ENCODE results near the gene HNRNPUL2. TPM values are rescaled to one million over a fixed set of nuclear protein-coding genes. Genes with fewer than 3 reads are reported as not detected.

HNRNPUL2 gene
- polyA plus RNA-seq, 3 donors: 78.7 to 83.8 (median 81.4) TPM

GRCh38 chr11:62671608-62672389 lies 55.5 kb downstream of the HNRNPUL2 start, which contains the start of the genes LBHD1 and UQCC3:
TSS of gene LBHD1 (minus strand) at chr11:62672267. CDS start at chr11:62670031, 2,236 bp downstream.
TSS of gene UQCC3 (plus strand) at chr11:62671673. CDS start at chr11:62671746, 73 bp downstream.
- peak in 1 of 3 donors; percentile 68 for DNase-seq (ENCODE audit: low read depth in 3 of 3, low spot score in 2 of 3)

- DNase-seq (ENCODE audit: low read depth in 3 of 3, low spot score in 2 of 3): no peak
These were observed 56.0 kb downstream of the HNRNPUL2 start for GRCh38 chr11:62671236-62671607.

GRCh38 chr11:62669420-62670161 lies 57.7 kb downstream of the HNRNPUL2 start:
- DNase-seq (ENCODE audit: low read depth in 3 of 3, low spot score in 2 of 3): no peak

- no peak for DNase-seq (ENCODE audit: low read depth in 3 of 3, low spot score in 2 of 3)
These were observed 59.8 kb downstream of the HNRNPUL2 start for GRCh38 chr11:62667460-62667859.

DNA sequence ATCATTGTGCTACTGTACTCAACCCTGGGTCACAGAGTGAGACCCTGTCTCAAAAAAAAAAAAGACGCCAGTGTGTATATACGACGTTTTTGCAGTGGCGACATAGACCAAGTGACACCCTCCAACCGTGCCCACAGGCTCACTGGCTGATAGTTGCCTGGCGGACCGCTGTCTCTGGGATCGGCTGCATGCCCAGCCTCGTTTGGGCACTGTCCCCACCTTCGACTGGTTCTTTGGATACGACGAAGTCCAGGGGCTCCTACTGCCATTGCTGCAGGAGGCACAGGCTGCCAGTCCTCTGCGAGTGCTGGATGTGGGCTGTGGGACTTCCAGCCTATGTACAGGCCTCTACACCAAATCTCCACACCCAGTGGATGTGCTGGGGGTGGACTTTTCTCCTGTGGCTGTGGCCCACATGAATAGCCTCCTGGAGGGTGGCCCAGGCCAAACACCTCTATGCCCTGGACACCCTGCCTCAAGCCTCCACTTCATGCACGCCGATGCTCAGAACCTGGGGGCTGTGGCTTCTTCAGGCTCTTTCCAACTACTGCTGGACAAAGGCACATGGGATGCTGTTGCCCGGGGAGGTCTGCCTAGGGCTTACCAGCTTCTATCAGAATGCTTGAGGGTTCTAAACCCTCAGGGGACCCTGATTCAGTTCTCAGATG lies 60.9 kb downstream of the HNRNPUL2 start:
- no peak for DNase-seq (ENCODE audit: low read depth in 3 of 3, low spot score in 2 of 3)

DNA sequence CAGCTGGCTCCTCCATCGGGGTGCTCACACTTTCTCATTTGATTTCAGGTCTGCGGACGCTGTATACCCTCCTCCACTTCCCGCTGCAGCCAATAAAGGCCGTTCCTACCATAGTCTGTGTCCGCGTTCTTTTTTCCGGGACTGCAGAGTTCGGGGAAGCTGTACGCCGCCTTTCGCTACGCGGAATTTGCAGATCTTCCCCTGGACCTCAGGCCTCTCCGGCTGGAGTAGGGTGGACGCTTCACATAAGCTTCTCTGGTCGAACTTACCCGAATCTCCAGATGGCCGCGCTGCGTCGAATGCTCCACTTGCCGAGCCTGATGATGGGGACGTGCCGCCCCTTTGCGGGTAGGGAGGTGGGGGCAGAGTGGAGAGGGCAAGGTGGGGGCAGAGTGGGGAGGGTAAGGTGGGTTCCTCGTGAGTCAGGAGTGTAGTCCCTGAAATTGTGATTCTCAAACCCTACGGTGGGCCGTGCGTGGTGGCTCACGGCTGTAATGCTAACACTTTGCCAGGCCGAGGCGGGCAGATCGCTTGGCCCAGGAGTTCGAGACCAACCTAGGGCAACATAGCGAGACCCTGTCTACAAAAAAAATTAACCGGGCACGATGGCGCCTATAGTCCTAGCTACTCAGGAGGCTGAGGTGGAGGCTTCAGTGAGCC lies 61.5 kb downstream of the HNRNPUL2 start:
- peak in 1 of 3 donors; percentile 57 for DNase-seq (ENCODE audit: low read depth in 3 of 3, low spot score in 2 of 3)

DNA sequence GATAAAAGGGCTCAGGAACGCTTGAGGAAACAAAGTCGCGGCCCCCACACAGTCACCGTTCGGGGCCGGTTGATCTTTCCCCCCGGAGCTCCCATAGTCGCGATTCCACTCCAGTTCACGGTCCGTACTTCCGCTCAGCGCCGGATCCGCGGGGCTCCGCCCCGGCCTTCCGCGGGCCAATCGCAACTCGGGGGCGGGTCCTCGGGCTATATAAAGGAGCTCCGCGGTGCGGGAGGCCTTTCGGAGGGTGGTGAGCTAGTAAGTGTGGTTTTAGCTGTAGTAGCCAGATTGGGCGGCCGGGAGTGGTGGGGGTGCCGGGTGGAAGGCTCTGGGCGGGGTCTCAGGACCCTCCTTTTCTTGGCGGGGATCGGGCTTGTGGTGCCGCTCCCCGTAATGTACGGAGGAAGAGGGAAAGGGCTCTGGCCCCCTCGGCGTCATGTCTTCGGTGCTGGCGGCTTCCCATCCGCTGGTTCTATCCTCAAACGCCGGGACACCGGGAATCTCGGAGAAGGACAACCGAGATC lies 62.1 kb downstream of the HNRNPUL2 start, which contains the start of the genes C11orf98 and CSKMT:
C11orf98 (minus strand) TSS at position 136 of the 524 bp plus-strand sequence; CDS start at position 95, 41 bp downstream.
CSKMT (plus strand) TSS at position 238 of the 524 bp plus-strand sequence. CDS start 568 bp downstream, outside the sequence.
- peak; percentile 90 to 91 (median 91) for DNase-seq (ENCODE audit: low read depth in 3 of 3, low spot score in 2 of 3)

- DNase-seq (ENCODE audit: low read depth in 3 of 3, low spot score in 2 of 3): peak in 1 of 3 donors; percentile 68
These were observed 62.7 kb downstream of the HNRNPUL2 start for GRCh38 chr11:62664405-62665074.

Other genes with a start within 250 kb of the HNRNPUL2 start
- 100 to 1,000 TPM; 204 to 222 (median 220) TPM for gene AHNAK, start 180.7 kb downstream of the HNRNPUL2 start, polyA plus RNA-seq (ENCODE audit: insufficient read length in 3 of 3)
- 1,000 to 10,000 TPM; 2,168 to 2,372 (median 2,294) TPM for gene EEF1G, start 153.6 kb downstream of the HNRNPUL2 start, polyA plus RNA-seq (ENCODE audit: insufficient read length in 3 of 3)
- gene TUT1, start 135.9 kb downstream of the HNRNPUL2 start, polyA plus RNA-seq (ENCODE audit: insufficient read length in 3 of 3): 10 to 100 TPM; 17.9 to 21.5 (median 19.0) TPM
- 10 to 100 TPM; 90.2 to 96.7 (median 96.2) TPM for gene MTA2, start 125.6 kb downstream of the HNRNPUL2 start, polyA plus RNA-seq (ENCODE audit: insufficient read length in 3 of 3)
- gene EML3, start 114.7 kb downstream of the HNRNPUL2 start, polyA plus RNA-seq (ENCODE audit: insufficient read length in 3 of 3): 10 to 100 TPM; 24.4 to 32.6 (median 26.1) TPM
- 1 to 10 TPM; 2.7 to 3.6 (median 3.6) TPM for gene ROM1, start 114.2 kb downstream of the HNRNPUL2 start, polyA plus RNA-seq (ENCODE audit: insufficient read length in 3 of 3)
- 10 to 100 TPM; 23.1 to 27.0 (median 25.0) TPM for gene B3GAT3, start 105.5 kb downstream of the HNRNPUL2 start, polyA plus RNA-seq (ENCODE audit: insufficient read length in 3 of 3)
- 100 to 1,000 TPM; 390 to 407 (median 396) TPM for gene GANAB, start 80.8 kb downstream of the HNRNPUL2 start, polyA plus RNA-seq (ENCODE audit: insufficient read length in 3 of 3)
- 10 to 100 TPM; 19.0 to 21.3 (median 19.4) TPM for gene INTS5, start 74.2 kb downstream of the HNRNPUL2 start, polyA plus RNA-seq (ENCODE audit: insufficient read length in 3 of 3)
- 10 to 100 TPM; 47.0 to 57.9 (median 51.7) TPM for gene C11orf98, start 62.2 kb downstream of the HNRNPUL2 start, polyA plus RNA-seq (ENCODE audit: insufficient read length in 3 of 3)
- 1 to 10 TPM; 3.9 to 5.6 (median 4.3) TPM for gene CSKMT, start 62.1 kb downstream of the HNRNPUL2 start, polyA plus RNA-seq (ENCODE audit: insufficient read length in 3 of 3)
- gene UQCC3, start 55.8 kb downstream of the HNRNPUL2 start, polyA plus RNA-seq (ENCODE audit: insufficient read length in 3 of 3): 1 to 10 TPM; 6.6 to 8.4 (median 6.8) TPM
- 1 to 10 TPM; 5.4 to 8.2 (median 6.1) TPM for gene LBHD1, start 55.2 kb downstream of the HNRNPUL2 start, polyA plus RNA-seq (ENCODE audit: insufficient read length in 3 of 3)
- gene UBXN1, start 48.4 kb downstream of the HNRNPUL2 start, polyA plus RNA-seq (ENCODE audit: insufficient read length in 3 of 3): 100 to 1,000 TPM; 160 to 169 (median 161) TPM
- gene LRRN4CL, start 37.9 kb downstream of the HNRNPUL2 start, polyA plus RNA-seq (ENCODE audit: insufficient read length in 3 of 3): under 1 TPM; 0.78 to 0.95 (median 0.85) TPM
- 10 to 100 TPM; 65.2 to 74.4 (median 71.1) TPM for gene BSCL2, start 20.0 kb downstream of the HNRNPUL2 start, polyA plus RNA-seq (ENCODE audit: insufficient read length in 3 of 3)
- 1 to 10 TPM; 1.5 to 1.9 (median 1.7) TPM for gene GNG3, start 19.8 kb downstream of the HNRNPUL2 start, polyA plus RNA-seq (ENCODE audit: insufficient read length in 3 of 3)
- gene TTC9C, start 1.0 kb upstream of the HNRNPUL2 start, polyA plus RNA-seq (ENCODE audit: insufficient read length in 3 of 3): 10 to 100 TPM; 35.2 to 42.4 (median 38.0) TPM
- gene ZBTB3, start 26.7 kb upstream of the HNRNPUL2 start, polyA plus RNA-seq (ENCODE audit: insufficient read length in 3 of 3): 1 to 10 TPM; 6.8 to 9.1 (median 7.0) TPM
- 100 to 1,000 TPM; 173 to 180 (median 179) TPM for gene POLR2G, start 34.1 kb upstream of the HNRNPUL2 start, polyA plus RNA-seq (ENCODE audit: insufficient read length in 3 of 3)
- gene TAF6L, start 43.9 kb upstream of the HNRNPUL2 start, polyA plus RNA-seq (ENCODE audit: insufficient read length in 3 of 3): 10 to 100 TPM; 27.9 to 30.9 (median 28.4) TPM
- 10 to 100 TPM; 66.4 to 71.6 (median 67.9) TPM for gene TMEM179B, start 59.9 kb upstream of the HNRNPUL2 start, polyA plus RNA-seq (ENCODE audit: insufficient read length in 3 of 3)
- gene TMEM223, start 64.5 kb upstream of the HNRNPUL2 start, polyA plus RNA-seq (ENCODE audit: insufficient read length in 3 of 3): 10 to 100 TPM; 22.5 to 26.6 (median 26.3) TPM
- gene NXF1, start 78.0 kb upstream of the HNRNPUL2 start, polyA plus RNA-seq (ENCODE audit: insufficient read length in 3 of 3): 100 to 1,000 TPM; 107 to 140 (median 121) TPM
- 10 to 100 TPM; 50.3 to 54.5 (median 51.4) TPM for gene STX5, start 104.6 kb upstream of the HNRNPUL2 start, polyA plus RNA-seq (ENCODE audit: insufficient read length in 3 of 3)
- under 1 TPM; 0.28 to 0.43 (median 0.33) TPM for gene TEX54, start 105.4 kb upstream of the HNRNPUL2 start, polyA plus RNA-seq (ENCODE audit: insufficient read length in 3 of 3)
- gene WDR74, start 112.1 kb upstream of the HNRNPUL2 start, polyA plus RNA-seq (ENCODE audit: insufficient read length in 3 of 3): 10 to 100 TPM; 31.2 to 36.0 (median 33.7) TPM
- 100 to 1,000 TPM; 209 to 222 (median 211) TPM for gene SLC3A2, start 153.4 kb upstream of the HNRNPUL2 start, polyA plus RNA-seq (ENCODE audit: insufficient read length in 3 of 3)
- gene CHRM1, start 193.9 kb upstream of the HNRNPUL2 start, polyA plus RNA-seq (ENCODE audit: insufficient read length in 3 of 3): under 1 TPM in 2 of 3 donors, not detected in 1; 0.04 to 0.15 TPM

Measured in right renal cortex interstitium (tissue), 3 donors.